Cardiac muscle cell (in vitro differentiated cells and primary cell): Measurements from ENCODE around the gene TES. TPM values are rescaled to one million over a fixed set of nuclear protein-coding genes. Genes with fewer than 3 reads are reported as not detected.

Source experiments
- DNase-seq, 2 donors: peaks; one replicate each; pipeline versions ENCODE4 v3.0.0 to v3.0.0-alpha.2; 2010 to 2017; ENCODE audit warnings: low read depth in 1 of 2, low spot score in 1 of 2
- H3K27ac ChIP-seq: fragments of 200-600 bp; sonication (generic); 2 replicates; pipeline ENCODE4 v1.5.1; 2016
- H3K27me3 ChIP-seq: fragments of 200-600 bp; sonication (generic); 2 replicates; pipeline ENCODE4 v1.6.0; 2016; ENCODE audit warnings: control low read depth
- H3K36me3 ChIP-seq: fragments of 200-600 bp; sonication (generic); 2 replicates; pipeline ENCODE4 v1.5.1; 2016; ENCODE audit warnings: control low read depth
- H3K4me1 ChIP-seq: fragments of 200-600 bp; sonication (generic); 2 replicates; pipeline ENCODE4 v1.8.1; 2017; ENCODE audit warnings: low read depth, mild to moderate bottlenecking, mixed run types
- H3K4me3 ChIP-seq: fragments of 200-600 bp; sonication (generic); 2 replicates; pipeline ENCODE4 v1.5.1; 2016; ENCODE audit warnings: mild to moderate bottlenecking
- H3K9me3 ChIP-seq: fragments of 200-600 bp; sonication (generic); 2 replicates; pipeline ENCODE4 v1.5.1; 2017; ENCODE audit warnings: low read depth, mild to moderate bottlenecking, control low read depth
- polyA plus RNA-seq: library from polyadenylated mRNA; unstranded; fragments of >200 nt; fragmentation: Nextera tagmentation; extraction: Ambion mirVana; gene quantifications from 2 replicates; pipeline ENCODE4 v1.2.1, GENCODE V29; 2016
- total RNA-seq: library from RNA; depleted of rRNA; stranded (reverse); fragments of >200 nt; gene quantifications from 2 replicates; pipeline ENCODE4 v1.2.3, GENCODE V29; 2016
- TF ChIP-seq, protein P1 (sequence below): IDR thresholded peaks from 2 replicates; pipeline ENCODE4 v1.5.1; 2012; ENCODE audit warnings: low read depth, mild to moderate bottlenecking, low read length

The TES gene, protein sequence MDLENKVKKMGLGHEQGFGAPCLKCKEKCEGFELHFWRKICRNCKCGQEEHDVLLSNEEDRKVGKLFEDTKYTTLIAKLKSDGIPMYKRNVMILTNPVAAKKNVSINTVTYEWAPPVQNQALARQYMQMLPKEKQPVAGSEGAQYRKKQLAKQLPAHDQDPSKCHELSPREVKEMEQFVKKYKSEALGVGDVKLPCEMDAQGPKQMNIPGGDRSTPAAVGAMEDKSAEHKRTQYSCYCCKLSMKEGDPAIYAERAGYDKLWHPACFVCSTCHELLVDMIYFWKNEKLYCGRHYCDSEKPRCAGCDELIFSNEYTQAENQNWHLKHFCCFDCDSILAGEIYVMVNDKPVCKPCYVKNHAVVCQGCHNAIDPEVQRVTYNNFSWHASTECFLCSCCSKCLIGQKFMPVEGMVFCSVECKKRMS
- 13.4 and 31.3 TPM in 2 replicates for total RNA-seq
- polyA plus RNA-seq, result 17.0 and 29.1 TPM in 2 replicates

DNA sequence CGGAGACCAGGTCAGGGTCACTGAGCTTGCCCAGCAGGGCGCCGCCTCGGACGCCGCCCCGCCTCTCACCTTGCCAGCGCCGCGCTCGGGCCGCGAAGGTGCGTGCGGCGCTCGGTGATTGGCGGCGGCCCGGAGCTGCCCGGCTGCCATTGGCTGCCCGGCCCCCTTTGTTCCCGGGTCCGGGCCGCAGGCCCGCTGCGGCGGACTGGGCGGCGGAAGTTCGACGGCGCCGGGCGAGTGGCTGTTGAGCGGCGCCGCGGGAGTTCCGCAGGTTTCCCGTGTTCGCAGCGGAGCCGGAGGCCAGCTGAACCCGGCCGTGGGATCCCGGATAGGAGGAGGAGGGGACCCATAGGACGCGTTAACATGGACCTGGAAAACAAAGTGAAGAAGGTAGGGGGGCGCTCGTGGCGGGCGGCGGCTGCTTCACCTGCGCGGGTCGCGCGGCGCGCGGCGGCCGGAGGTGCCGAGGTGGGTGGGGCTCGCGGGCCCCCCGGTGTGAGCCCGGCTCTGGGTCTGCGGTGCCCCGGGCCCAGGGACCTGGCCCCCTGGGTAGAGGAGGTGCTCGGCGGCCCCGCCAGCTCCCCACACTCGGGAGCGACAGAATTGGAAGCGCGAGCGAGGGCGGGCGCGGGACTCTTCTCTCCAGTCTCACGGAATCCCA, at the start of gene TES:
TES (plus strand) TSS at position 195 of the 661 bp plus-strand sequence; CDS start at position 364, 169 bp downstream.
- Histone ChIP-seq H3K9me3 (no peaks in the 10 kb centered on the region), H3K36me3 (no peaks in the 10 kb centered on the region), H3K4me1 (no peaks in the 10 kb centered on the region), H3K27ac (peak within 1 kb of the TSS; percentile 3), H3K27me3 (peaks cover 12% of the 10 kb centered on the region), H3K4me3 (peak within 1 kb of the TSS; percentile 55)
- peak; percentile 75 to 78 for DNase-seq
- TF ChIP-seq, protein P1, sequence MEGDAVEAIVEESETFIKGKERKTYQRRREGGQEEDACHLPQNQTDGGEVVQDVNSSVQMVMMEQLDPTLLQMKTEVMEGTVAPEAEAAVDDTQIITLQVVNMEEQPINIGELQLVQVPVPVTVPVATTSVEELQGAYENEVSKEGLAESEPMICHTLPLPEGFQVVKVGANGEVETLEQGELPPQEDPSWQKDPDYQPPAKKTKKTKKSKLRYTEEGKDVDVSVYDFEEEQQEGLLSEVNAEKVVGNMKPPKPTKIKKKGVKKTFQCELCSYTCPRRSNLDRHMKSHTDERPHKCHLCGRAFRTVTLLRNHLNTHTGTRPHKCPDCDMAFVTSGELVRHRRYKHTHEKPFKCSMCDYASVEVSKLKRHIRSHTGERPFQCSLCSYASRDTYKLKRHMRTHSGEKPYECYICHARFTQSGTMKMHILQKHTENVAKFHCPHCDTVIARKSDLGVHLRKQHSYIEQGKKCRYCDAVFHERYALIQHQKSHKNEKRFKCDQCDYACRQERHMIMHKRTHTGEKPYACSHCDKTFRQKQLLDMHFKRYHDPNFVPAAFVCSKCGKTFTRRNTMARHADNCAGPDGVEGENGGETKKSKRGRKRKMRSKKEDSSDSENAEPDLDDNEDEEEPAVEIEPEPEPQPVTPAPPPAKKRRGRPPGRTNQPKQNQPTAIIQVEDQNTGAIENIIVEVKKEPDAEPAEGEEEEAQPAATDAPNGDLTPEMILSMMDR, result no peak

DNA sequence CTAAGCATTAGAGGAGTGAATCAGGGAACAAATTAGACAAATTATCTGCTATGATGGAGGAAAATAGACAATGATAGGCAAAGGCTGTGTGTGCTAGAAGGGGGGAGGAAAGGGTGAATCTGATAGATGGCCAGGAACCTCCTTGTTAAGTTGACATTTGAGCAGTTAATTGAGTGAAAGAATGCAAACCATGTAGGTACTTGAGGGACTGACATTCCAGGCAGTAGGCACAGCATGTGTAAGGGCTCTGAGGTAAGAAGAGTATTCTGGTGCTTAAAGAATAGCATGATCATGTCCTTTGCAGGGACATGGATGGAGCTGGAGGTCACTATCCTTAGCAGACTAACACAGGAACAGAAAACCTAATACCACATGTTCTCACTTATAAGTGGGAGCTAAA, 48.6 kb upstream of the TES start:
- Histone ChIP-seq H3K9me3 (no peaks in the 10 kb centered on the region), H3K4me1 (peaks cover 11% of the 10 kb centered on the region), H3K4me3 (no peak overlapping the region), H3K36me3 (no peaks in the 10 kb centered on the region), H3K27ac (peak overlapping the region; percentile 65), H3K27me3 (no peaks in the 10 kb centered on the region)
- TF ChIP-seq, protein P1, result no peak
- peak in 1 of 2 donors; percentile 80 for DNase-seq

DNA sequence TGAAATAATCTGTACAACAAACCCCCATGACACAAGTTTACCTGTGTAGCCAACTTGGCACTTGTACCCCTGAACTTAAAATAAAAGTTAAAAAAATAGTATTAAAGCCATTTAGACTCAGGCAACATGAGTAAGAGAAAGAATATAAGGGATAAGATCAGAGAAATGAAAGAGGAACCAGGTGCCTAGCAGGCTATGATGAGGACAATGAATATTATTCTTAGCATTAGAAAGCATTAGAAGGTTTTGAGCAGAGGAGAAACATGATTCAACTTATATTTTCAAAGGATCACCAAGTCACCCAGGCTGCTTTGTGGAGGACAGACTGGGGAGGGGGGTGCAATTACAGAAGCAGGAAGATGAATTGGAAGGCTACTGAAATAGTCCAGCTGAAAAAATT, 48.1 kb upstream of the TES start:
- no peaks in the 10 kb centered on the region for H3K27me3 ChIP-seq
- DNase-seq, result no peak
- TF ChIP-seq, protein P1, result no peak
- no peaks in the 10 kb centered on the region for H3K36me3 ChIP-seq
- H3K9me3 ChIP-seq, result no peaks in the 10 kb centered on the region
- H3K4me1 ChIP-seq, result peaks cover 11% of the 10 kb centered on the region
- no peak overlapping the region for H3K4me3 ChIP-seq
- no peak overlapping the region for H3K27ac ChIP-seq

DNA sequence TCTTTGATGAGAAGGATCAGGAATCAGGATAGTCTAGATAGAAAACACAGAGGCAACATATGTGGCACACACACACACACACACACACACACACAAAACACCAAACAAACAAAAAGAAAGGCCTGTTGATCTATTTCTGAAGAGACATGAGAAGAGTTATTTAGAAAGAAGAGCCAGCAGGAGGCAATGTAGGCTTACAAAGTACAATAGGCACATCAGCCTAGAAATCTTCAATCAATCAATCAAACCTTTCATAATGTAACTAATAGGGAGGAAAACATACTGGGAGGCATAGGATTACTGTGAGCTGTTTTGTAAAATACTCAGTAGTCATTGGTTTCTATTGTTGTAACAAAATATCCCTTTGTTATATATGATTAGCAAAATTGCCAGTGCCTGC, 47.3 kb upstream of the TES start:
- Histone ChIP-seq H3K4me1 (peaks cover 11% of the 10 kb centered on the region), H3K36me3 (no peaks in the 10 kb centered on the region), H3K27ac (no peak overlapping the region), H3K4me3 (no peak overlapping the region), H3K9me3 (no peaks in the 10 kb centered on the region), H3K27me3 (no peaks in the 10 kb centered on the region)
- TF ChIP-seq, protein P1, result no peak
- no peak for DNase-seq

DNA sequence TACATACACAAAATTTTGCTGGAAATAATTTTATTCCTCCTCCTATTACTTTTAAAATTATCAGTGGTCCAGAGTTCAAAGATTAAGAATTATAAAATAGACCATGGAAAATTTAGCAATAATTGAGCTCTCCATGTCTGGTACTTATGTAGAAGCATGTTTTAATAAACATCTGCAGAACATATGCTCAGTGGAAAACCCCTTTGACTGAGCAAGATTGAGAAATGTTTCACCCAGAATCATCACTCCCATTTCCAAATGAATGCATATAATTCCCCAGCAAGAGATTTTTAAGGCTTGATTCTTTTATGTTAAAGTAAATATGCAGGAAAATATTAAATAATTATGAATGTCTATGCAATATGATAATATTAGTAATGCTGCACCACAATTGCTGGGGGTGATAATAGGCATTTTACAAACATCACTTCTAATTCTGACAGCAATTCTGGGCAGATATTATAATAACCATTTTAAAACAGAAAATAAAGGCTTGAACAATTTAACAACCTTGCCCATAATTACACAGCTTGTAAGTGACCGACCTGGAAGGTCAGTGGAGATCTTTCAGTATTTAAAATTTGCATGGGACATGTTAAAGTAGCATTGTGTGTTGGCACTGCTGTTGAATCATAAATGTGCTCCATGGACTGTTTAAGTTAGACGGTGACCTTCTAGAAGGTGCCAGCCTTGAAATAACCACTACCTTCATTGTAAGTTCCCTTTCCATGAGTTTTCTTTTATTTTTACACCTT, 45.6 kb upstream of the TES start:
- Histone ChIP-seq H3K4me3 (no peak overlapping the region), H3K9me3 (no peaks in the 10 kb centered on the region), H3K27ac (no peak overlapping the region), H3K4me1 (peaks cover 11% of the 10 kb centered on the region), H3K36me3 (no peaks in the 10 kb centered on the region), H3K27me3 (no peaks in the 10 kb centered on the region)
- TF ChIP-seq, protein P1, result no peak
- no peak for DNase-seq
